Brain microvascular endothelial cell (primary cell): ENCODE measurements around the gene ELAVL1.
A peak's percentile ranks its signal among the peaks of the same experiment; 100 is the strongest.

Experiments
- DNase-seq: peaks from one replicate; pipeline ENCODE4 v3.0.0-alpha.2; 2020
- H3K27ac ChIP-seq: fragments of 250-450 bp; sonication (Bioruptor Pico); 2 replicates; pipeline ENCODE4 v1.5.1; 2020; ENCODE audit warnings: mild to moderate bottlenecking, moderate library complexity
- H3K27me3 ChIP-seq: fragments of 250-450 bp; sonication (Bioruptor Pico); replicated peaks from 2 replicates; pipeline ENCODE4 v1.5.1; 2020; ENCODE audit warnings: mild to moderate bottlenecking
- H3K36me3 ChIP-seq: fragments of 250-450 bp; sonication (Bioruptor Pico); replicated peaks from 2 replicates; pipeline ENCODE4 v1.5.1; 2020; ENCODE audit warnings: mild to moderate bottlenecking
- H3K4me3 ChIP-seq: 2 replicates; pipeline ENCODE4 v1.5.1; 2011; ENCODE audit warnings: low read depth, mild to moderate bottlenecking, control low read depth, low read length, moderate library complexity
- in situ Hi-C: cut with HindIII; loops from 2 replicates; pipeline ENCODE4 v1.10.0; 2017; ENCODE audit warnings: low sequenced_read_pairs, low pct_ligation_motif_present
- TF ChIP-seq, protein P1 (sequence below): IDR thresholded peaks from 2 replicates; pipeline ENCODE4 v1.5.1; 2011; ENCODE audit warnings: low read depth, mild to moderate bottlenecking, moderate library complexity, low read length, control low read depth, inconsistent platforms; ENCODE audit errors: missing control alignments

Gene ELAVL1

DNA sequence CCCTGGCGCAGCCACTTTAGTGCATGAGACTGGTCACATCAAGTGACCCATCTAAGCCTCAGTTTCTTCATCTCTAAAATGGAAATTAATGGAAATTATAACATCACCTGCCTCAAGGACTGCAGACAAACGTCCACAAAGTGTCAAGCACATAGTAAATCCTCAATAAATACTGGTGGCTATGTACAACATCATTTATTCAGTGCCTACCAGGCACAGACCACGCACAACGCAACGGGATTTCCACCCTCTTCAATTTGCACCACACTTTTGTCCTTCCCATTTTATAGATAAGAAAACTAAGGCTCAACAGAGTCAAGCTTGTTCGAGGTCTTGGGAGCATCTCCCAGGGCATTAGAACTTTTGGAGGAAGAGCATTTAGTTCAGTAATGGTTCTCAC lies 1.4 kb downstream of the ELAVL1 start:
- H3K27ac ChIP-seq = no peak overlapping the region
- no peaks in the 10 kb centered on the region for H3K36me3 ChIP-seq
- TF ChIP-seq, protein P1, sequence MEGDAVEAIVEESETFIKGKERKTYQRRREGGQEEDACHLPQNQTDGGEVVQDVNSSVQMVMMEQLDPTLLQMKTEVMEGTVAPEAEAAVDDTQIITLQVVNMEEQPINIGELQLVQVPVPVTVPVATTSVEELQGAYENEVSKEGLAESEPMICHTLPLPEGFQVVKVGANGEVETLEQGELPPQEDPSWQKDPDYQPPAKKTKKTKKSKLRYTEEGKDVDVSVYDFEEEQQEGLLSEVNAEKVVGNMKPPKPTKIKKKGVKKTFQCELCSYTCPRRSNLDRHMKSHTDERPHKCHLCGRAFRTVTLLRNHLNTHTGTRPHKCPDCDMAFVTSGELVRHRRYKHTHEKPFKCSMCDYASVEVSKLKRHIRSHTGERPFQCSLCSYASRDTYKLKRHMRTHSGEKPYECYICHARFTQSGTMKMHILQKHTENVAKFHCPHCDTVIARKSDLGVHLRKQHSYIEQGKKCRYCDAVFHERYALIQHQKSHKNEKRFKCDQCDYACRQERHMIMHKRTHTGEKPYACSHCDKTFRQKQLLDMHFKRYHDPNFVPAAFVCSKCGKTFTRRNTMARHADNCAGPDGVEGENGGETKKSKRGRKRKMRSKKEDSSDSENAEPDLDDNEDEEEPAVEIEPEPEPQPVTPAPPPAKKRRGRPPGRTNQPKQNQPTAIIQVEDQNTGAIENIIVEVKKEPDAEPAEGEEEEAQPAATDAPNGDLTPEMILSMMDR = no peak
- in situ Hi-C loops = no loop called here
- H3K4me3 ChIP-seq = peak overlapping the region; percentile 69
- H3K27me3 ChIP-seq = no peaks in the 10 kb centered on the region
- DNase-seq = no peak

DNA sequence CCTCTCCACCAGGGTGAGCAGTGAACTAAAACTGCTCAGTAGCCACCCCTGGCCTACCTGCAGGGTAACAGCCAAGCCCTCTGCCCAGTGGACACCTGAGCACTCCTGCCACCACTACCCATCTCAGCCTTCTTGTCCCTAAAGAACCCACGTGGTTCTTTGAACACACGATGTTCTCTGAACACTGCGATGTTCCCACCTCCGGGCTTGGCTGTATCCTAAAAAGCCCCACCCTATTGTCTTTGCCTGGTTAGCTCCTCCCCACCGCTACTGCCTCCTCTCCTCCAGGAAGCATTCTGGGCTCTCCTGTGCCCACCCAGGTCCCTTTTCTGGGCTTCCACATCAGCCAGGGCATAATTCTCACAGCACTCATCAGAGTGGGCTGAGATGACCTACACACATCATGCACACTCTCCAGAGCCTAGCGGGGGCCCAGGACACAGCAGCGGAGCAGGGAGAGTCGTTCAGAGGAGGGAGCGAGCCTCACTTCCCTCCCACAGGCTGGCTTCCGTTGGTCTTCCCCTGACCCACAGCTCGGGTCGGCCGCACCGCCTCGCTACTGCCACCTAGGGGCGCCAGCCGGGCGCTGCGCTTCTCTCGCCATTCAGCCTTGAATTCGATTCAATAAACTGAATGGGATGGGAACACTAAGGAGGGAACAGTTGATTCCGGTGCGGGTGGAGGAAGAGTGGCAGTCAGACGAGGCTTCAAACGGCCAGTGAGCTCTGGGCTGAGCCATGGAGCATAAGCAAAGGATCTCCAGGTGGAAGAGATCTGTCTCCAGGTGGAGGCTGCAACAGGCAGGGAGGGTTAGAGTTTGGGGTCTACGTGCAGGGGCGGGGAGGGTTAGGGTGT lies 3.2 kb downstream of the ELAVL1 start:
- H3K4me3 ChIP-seq = peak overlapping the region; percentile 46
- peak; percentile 81 for DNase-seq
- in situ Hi-C loops = no loop called here
- no peaks in the 10 kb centered on the region for H3K36me3 ChIP-seq
- H3K27ac ChIP-seq = no peak overlapping the region
- TF ChIP-seq, protein P1 = peak; percentile 99
- no peaks in the 10 kb centered on the region for H3K27me3 ChIP-seq

- no peak overlapping the region for H3K4me3 ChIP-seq
- DNase-seq = no peak
- no peaks in the 10 kb centered on the region for H3K27me3 ChIP-seq
- H3K36me3 ChIP-seq = no peaks in the 10 kb centered on the region
- TF ChIP-seq, protein P1 = no peak
- in situ Hi-C loops = no loop called here
- no peak overlapping the region for H3K27ac ChIP-seq
These were observed 3.8 kb downstream of the ELAVL1 start for GRCh38 chr19:8001651-8001994.

- no peaks in the 10 kb centered on the region for H3K36me3 ChIP-seq
- no peak overlapping the region for H3K4me3 ChIP-seq
- in situ Hi-C loops = no loop called here
- H3K27me3 ChIP-seq = no peaks in the 10 kb centered on the region
- no peak overlapping the region for H3K27ac ChIP-seq
- TF ChIP-seq, protein P1 = no peak
- no peak for DNase-seq
These were observed 5.0 kb downstream of the ELAVL1 start for GRCh38 chr19:8000298-8001038.

GRCh38 chr19:7999376-7999775 lies 6.1 kb downstream of the ELAVL1 start:
- no peak overlapping the region for H3K4me3 ChIP-seq
- in situ Hi-C loops = no loop called here
- no peak overlapping the region for H3K27ac ChIP-seq
- TF ChIP-seq, protein P1 = no peak
- no peaks in the 10 kb centered on the region for H3K27me3 ChIP-seq
- DNase-seq = no peak
- no peaks in the 10 kb centered on the region for H3K36me3 ChIP-seq
